Left cardiac atrium (tissue), 4 donors: ENCODE results near the gene MUC3A. TPM values are rescaled to one million over a fixed set of nuclear protein-coding genes. Genes with fewer than 3 reads are reported as not detected.

Experiments used
- ATAC-seq, 2 donors: fragments of 200-7000 bp; cut with Tn5 transposase; one replicate each; pipeline ENCODE4 v1.9.1; 2020; ENCODE audit warnings: mild to moderate bottlenecking in 2 of 2, moderate library complexity in 2 of 2
- DNase-seq: peaks from one replicate; pipeline ENCODE4 v3.0.0-alpha.2; 2020
- intact Hi-C, 2 donors: fragments of 100-400 bp; cut with DNase I; formaldehyde crosslinking; loops; one replicate each; pipeline versions ENCODE4 v1.14.1 to v1.15.1; 2022 to 2023
- total RNA-seq, 2 donors: library from RNA; stranded (reverse); fragmentation: NEBNext Ultra II Directional; extraction: Animal tissue kit (Norgen Biotek cat#: 25700); gene quantifications; one replicate each; pipeline ENCODE4 v1.2.1, GENCODE V29; 2021
- donor health status: DM: no; HTN: yes; CAD: no.
- donor health status: DM: no; HTN: yes; CAD: no; lungs with severe emphysema.
- donor health status: DM: yes; HTN: yes; CAD: no.
- donor health status: Dilated cardiomyopathy.

MUC3A gene
- total RNA-seq, 2 donors from 2014 or later: 0.35 to 0.76 TPM

- ATAC-seq (no peak), DNase-seq (no peak)
- intact Hi-C loops: no loop called here
These were observed 5.2 kb upstream of the MUC3A start for GRCh38 chr7:100944138-100944537.

GRCh38 chr7:100946111-100946510, 3.2 kb upstream of the MUC3A start:
- ATAC-seq: no peak
- intact Hi-C loops: no loop called here
- DNase-seq: no peak

- intact Hi-C loops: no loop called here
- ATAC-seq: no peak
- no peak for DNase-seq
These were observed 2.5 kb upstream of the MUC3A start for GRCh38 chr7:100946766-100947365.

- intact Hi-C loops: no loop called here
- no peak for ATAC-seq
- no peak for DNase-seq
These were observed 1.5 kb upstream of the MUC3A start for GRCh38 chr7:100947792-100948191.

GRCh38 chr7:100949933-100950443, 654 bp downstream of the MUC3A start:
- intact Hi-C loops: no loop called here
- no peak for DNase-seq
- ATAC-seq: no peak

GRCh38 chr7:100951172-100951571, 1.8 kb downstream of the MUC3A start:
- intact Hi-C loops: no loop called here
- DNase-seq (no peak), ATAC-seq (no peak)

- DNase-seq (no peak), ATAC-seq (no peak)
- intact Hi-C loops: no loop called here
These were observed 2.7 kb downstream of the MUC3A start for GRCh38 chr7:100951888-100952560.

- no peak for ATAC-seq
- DNase-seq: no peak
- intact Hi-C loops: no loop called here
These were observed 3.3 kb downstream of the MUC3A start for GRCh38 chr7:100952641-100953040.

GRCh38 chr7:100957832-100958421, 8.6 kb downstream of the MUC3A start:
- no peak for DNase-seq
- intact Hi-C loops: no loop called here
- ATAC-seq: no peak

- DNase-seq: no peak
- intact Hi-C loops: loop anchor here in 1 of 2 donors (10.0 kb wide), 1 partner anchor 95 kb away; no protein-coding TSS in a partner anchor
- no peak for ATAC-seq
These were observed 10.6 kb downstream of the MUC3A start for GRCh38 chr7:100959894-100960293.

GRCh38 chr7:100962537-100962936, 13.2 kb downstream of the MUC3A start:
- no peak for DNase-seq
- intact Hi-C loops: loop anchor here in 1 of 2 donors (10.0 kb wide), 1 partner anchor 92 kb away; no protein-coding TSS in a partner anchor
- no peak for ATAC-seq

- no peak for ATAC-seq
- intact Hi-C loops: loop anchor here in 1 of 2 donors (10.0 kb wide), 1 partner anchor 91 kb away; no protein-coding TSS in a partner anchor
- no peak for DNase-seq
These were observed 14.1 kb downstream of the MUC3A start for GRCh38 chr7:100963386-100963785.

GRCh38 chr7:100963874-100964273, 14.5 kb downstream of the MUC3A start:
- ATAC-seq (no peak), DNase-seq (no peak)
- intact Hi-C loops: loop anchor here in 1 of 2 donors (10.0 kb wide), 1 partner anchor 91 kb away; no protein-coding TSS in a partner anchor

GRCh38 chr7:100964630-100965029, 15.3 kb downstream of the MUC3A start:
- intact Hi-C loops: loop anchor here in 1 of 2 donors (10.0 kb wide), 1 partner anchor 90 kb away; no protein-coding TSS in a partner anchor
- no peak for DNase-seq
- no peak for ATAC-seq

- ATAC-seq (no peak), DNase-seq (no peak)
- intact Hi-C loops: loop anchor here in 1 of 2 donors (10.0 kb wide), 1 partner anchor 90 kb away; no protein-coding TSS in a partner anchor
These were observed 15.8 kb downstream of the MUC3A start for GRCh38 chr7:100965045-100965722.

- DNase-seq (peak; percentile 74), ATAC-seq (peak; percentile 36 to 82)
- intact Hi-C loops: loop anchor here in 1 of 2 donors (10.0 kb wide), 1 partner anchor 89 kb away; no protein-coding TSS in a partner anchor
These were observed 16.6 kb downstream of the MUC3A start for GRCh38 chr7:100965723-100966541.

- no peak for DNase-seq
- intact Hi-C loops: loop anchor here in 1 of 2 donors (10.0 kb wide), 1 partner anchor 88 kb away; no protein-coding TSS in a partner anchor
- no peak for ATAC-seq
These were observed 17.4 kb downstream of the MUC3A start for GRCh38 chr7:100966542-100967291.
